ENCODE data around the gene TRIM49.
"Not testable (repeated sequence)": the region's sequence is repeated elsewhere in the genome, so short reads cannot be mapped to it uniquely, and the experiment has no call there.

- TF ChIP-seq POLR2A, CTCF (IDR thresholded peaks at IDR 0.05): not testable (repeated sequence)
Measured at GRCh38 chr11:89813535-89813934, 5.2 kb upstream of the TRIM49 start.

All from testis (tissue), 2 donors.